AML-193 (cell line): ENCODE measurements around the gene RAX.

Experiments
- DNase-seq, 2 experiments: peaks; one replicate each; lab custom pipeline; 2025; lab: John Stamatoyannopoulos, UW

Gene RAX

GRCh38 chr18:59246796-59247195, 26.5 kb downstream of the RAX start:
- no peak for DNase-seq

- no peak for DNase-seq
These were observed 30.3 kb downstream of the RAX start for GRCh38 chr18:59242906-59243305.

DNA sequence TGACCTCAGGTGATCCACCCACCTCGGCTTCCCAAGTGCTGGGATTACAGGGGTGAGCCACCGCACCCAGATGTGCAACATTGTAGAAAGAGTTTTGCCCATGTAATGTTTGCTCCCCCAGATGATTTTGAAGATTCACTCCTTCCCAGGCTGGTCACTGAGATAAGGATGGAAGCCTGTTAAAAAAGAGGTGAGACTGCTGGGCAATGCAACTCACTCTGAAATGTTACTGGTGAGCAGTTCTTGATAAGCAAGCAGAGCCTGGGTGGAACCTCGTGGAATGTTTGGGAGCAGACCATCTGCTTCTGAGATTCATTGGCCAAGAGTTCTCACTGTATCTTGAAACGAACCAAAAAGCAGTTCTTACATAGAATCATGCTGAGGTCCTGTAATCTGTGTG, 33.6 kb downstream of the RAX start:
- DNase-seq, result no peak

GRCh38 chr18:59238385-59238784, 34.9 kb downstream of the RAX start:
- DNase-seq, result no peak

- no peak for DNase-seq
These were observed 40.2 kb downstream of the RAX start for GRCh38 chr18:59233017-59233410.

GRCh38 chr18:59232309-59233016, 40.8 kb downstream of the RAX start:
- DNase-seq, result no peak

DNA sequence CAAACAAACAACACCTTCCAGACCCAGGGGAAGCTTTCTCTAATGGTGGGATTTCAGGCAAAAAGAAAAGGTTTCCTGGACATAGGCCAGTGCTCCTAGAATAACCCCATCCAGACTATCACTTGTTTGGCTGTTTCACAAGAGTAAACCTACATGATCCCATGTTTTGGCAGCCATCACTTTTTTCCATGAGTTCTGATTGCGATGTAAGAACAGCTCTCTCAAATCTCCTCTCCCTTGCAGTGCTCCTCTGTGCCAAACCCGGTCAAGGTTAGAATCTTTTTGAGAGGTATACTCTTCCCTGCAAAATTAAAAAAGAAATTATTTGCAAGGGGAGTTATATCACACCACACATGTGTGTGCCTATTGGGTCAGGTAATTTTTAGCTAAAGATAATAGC, 41.4 kb downstream of the RAX start:
- DNase-seq, result no peak

DNA sequence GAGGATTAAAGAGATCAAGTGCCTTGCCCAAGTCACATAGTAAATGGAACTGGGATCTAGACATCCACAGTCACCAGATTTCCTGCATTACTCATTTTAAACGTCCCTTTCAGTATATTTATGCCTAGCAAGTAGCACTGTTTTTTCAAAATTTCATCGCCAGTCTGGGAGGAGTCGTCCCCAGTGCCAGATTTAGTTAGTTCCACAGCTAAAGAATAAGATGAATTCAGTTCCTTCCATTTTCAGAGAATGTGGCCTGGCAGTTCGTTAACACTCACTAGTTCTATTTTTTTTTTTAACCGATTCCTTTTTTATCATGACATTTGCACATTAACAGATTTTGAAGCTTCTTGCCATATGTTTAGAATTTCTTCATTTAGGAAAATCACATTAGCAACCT, 42.1 kb downstream of the RAX start:
- DNase-seq, result no peak

DNA sequence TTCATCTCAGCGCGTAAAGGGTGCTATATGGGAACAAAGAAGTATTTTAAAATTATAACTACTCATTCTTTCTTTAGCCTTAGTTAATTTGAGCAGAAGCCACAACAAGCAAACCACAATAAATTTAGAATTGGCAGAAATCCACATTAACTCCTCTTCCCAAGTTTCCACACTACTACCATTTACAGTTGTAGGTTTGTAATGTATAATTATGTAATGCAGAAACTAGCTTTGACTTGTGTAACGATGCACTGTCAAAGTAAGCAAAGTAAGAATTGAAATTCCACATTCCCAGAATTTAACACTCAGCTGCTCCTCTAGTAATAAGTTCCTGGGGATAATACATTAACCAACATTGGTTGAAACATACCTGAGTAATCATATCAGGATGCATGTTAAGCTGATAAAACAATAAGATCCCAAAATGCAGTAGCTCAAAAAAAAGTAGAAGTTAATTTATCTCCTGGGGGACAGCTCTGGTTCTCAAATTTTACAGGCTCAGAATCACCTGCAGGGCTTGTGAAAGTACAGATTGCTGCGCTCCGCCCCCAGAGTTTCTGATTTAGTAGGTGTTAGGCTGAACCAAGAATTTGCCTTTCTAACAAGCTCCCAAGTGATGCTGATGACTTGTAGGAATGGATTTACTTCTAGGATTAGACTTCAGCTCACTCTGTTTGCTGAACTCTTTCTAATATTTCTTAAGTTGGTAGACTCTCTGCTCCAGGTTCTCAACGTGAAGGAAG, 43.4 kb downstream of the RAX start:
- no peak for DNase-seq

DNA sequence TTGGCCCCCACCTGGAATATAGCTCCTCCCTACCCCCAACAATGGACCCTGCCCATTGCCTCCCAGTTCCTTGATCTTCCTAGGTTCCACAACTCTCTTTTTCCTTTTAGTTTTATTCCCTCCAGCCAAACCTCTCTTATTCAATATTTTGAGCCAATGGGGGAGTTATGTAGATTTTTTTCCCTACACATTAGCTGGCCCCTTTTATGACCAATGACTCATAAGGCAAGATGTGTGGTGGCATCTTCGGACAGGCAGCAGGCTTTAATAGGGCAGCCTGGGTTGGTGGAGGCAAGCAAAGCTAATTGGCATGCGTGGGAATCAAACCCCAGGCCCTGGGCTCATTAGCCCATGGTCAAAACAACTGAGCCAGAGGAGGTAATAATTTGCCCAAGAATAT, 44.1 kb downstream of the RAX start:
- DNase-seq, result no peak

DNA sequence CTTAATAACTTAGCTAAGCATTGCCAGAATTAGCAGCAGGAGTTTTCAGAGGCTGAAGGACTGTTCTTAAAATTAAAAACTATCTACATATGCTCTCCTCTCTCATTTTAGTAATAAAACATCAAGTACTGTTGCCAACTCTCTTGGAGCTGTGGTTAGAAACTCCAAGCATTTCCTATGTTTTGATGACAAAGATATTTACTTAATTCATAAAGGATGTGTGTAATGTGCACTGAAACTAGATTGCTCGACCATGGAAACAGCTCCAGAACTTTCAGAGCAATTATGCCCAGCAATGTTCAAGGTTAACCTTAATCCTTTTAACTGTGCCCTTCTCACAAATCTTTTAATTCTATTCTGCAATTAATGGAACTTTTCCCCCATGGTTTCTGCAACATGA, 44.9 kb downstream of the RAX start:
- no peak for DNase-seq

DNA sequence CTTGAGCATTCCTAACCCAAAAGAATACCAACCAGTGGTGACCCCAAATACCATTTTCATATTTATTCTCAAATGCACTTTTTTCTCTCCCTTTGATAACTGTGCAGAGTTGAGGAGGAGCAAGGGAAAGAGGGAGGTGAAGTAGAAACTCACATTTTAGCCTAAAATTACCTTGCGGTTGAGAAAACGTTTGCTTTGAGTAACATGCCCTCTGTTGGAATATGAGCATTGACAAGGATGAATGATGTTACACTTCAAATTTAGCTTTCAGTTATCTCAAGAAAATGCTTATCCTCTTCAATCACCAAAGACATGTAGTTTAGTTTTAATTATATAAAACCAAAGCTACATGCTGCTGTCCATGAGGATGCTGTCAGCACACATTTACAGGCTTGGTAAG, 50.9 kb downstream of the RAX start:
- no peak for DNase-seq

DNA sequence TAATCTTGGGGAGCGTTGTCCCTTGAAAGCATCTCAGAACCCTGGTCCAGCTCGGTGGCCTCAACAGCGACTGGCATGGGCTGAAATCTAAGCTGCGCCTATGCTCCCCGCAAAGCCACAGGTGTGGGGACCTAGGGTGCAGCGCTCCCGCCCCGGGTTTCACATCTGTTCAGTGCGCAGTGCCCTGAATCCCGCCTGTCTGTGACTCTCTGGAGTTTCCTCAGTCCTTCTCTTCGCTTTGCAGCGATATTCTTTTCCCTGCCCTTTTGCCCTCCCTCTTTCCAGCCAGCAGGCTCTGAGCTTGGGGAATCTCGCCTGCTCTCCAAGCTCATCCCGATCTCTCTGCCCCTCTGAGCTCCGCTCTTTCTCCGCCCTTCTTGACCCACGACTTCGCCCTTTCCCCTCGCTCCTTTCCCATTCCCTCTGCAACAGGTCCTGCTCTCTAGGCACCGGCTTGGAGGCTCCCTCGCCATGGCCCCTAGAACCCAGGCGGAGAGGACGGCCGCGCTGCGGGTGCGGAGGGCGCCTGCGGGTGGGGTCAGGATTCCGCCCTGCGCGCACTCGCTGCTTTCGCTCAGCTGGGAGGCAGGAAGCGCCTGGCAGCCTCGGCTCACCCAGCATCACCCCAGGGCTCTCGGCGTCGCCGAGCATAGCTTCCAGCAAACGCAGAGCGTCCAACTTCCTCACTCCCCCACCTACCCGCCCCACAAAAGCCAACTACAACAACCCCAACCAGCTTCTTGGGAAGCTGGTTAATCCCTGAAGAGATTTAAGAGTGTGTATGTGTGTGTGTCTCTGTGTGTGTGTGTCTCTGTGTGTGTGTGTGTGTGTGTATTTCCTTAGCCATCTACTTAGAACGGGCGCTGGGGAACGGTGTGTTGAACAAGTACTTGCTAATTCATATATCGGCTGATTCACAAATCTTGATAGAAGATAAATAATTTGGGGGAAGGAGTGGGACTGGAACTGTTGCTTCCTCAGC, 52.2 kb downstream of the RAX start:
- DNase-seq, result no peak

DNA sequence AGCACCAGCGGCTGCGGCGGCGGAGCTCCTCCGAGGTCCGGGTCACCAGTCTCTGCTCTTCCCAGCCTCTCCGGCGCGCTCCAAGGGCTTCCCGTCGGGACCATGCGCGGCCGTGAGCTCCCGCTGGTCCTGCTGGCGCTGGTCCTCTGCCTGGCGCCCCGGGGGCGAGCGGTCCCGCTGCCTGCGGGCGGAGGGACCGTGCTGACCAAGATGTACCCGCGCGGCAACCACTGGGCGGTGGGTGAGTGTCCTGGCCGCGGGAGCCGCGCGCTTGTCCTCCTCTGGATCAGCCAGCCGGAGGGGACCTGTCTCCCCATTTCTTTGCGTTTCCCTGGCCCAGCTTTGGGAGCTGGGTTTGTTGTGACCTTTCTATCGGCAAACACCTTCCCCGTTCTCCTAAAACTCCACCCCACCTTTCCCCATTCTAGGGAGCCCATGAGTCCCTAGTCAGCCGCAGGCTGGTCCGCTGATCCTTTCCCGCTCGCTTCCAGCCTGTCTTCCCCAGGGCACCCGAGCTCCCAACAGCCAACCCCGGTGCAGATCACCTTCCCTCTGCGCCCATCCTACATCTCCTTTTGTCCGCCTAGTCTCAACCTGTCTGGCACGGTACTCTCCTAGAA, 53.0 kb downstream of the RAX start:
- no peak for DNase-seq

DNA sequence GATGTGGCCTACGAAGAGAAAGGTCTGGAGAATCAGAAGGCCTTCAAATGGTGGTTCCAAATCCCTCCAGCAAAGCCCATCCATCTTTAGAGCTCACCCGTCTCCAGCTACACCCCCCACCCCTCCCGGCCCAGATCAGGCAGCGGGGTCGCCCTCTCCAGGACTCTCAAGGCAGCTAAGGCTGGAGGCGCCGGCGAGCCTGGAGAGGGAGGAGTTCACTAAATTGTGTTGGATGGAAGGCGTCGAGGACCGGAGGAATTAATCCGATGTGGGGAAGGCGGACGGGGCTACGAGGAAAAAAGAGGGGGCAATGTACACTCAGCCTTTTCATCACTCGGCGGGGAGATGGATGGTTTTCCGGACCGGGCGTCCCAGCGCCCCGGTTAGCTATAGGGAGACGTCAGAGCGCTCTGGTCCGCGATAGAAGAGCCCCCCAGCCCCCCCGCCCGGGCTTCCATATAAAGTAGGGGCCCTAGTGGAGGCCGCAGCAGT, 53.5 kb downstream of the RAX start, which contains the start of gene GRP:
GRP (plus strand) TSS at position 487 of the 492 bp plus-strand sequence. CDS start 108 bp downstream, outside the sequence.
- no peak for DNase-seq

GRCh38 chr18:59218018-59218417, 55.2 kb downstream of the RAX start:
- DNase-seq, result no peak
